Stimulated activated CD8-positive, alpha-beta memory T cell treated with anti-CD3 and anti-CD28 coated beads, Interleukin-4, amount 100 ng/mL, for 24 hours (primary cell): Measurements from ENCODE around the gene RAD23A.
"Not testable (repeated sequence)": the region's sequence is repeated elsewhere in the genome, so short reads cannot be mapped to it uniquely, and the experiment has no call there.

Source experiments
- DNase-seq: peaks from one replicate; pipeline ENCODE4 v3.0.0-alpha.2; 2020; ENCODE audit warnings: low read depth

RAD23A gene

DNA sequence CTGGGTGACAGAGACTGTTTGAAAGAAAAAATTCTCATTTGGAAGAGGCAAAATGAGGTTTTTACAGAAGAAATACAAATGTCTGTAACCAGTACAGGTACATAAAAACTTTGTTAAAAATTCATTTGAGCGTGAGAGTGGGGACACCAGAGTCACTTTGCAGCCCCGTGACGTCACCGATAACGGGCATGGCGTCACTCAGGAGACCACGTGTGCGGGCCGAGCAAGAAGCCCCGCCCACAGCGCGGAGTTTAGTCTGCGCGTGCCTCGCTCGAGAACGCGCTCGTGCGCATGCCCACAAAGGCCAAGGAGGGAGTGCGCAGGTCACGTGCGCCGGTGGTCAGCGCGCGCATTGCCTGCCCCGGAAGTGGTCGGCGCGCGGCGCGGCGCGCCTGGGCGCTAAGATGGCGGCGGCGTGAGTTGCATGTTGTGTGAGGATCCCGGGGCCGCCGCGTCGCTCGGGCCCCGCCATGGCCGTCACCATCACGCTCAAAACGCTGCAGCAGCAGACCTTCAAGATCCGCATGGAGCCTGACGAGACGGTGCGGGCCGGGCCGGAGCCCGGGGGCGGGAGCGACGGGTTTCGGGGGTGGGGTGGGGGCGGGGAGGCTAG lies at the start of gene RAD23A:
Gene RAD23A, plus strand, starts transcription at position 384 of the 613 bp plus-strand sequence. Its CDS starts 87 bp downstream, at position 471.
- peak; percentile 98 for DNase-seq

DNA sequence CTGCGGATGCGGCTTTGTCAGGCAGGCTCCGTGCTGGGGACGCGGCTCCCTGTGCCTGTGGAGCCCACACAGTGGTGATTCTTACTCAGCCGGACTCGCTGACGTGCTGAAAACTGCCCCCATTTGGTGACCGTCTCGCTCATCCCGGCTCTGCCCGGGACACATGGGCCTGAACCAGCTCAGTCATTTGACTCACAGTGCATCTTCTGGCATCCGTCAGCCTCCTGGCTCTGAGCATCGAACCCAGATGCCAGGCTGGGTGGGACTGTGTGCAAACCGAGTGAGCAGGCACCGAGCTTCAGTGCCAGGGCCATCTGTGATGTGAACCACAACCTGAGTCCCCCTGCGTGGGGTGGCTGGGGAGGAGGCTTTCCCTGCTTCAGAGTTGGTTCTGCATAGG lies 49.2 kb upstream of the RAD23A start:
- DNase-seq: no peak

DNA sequence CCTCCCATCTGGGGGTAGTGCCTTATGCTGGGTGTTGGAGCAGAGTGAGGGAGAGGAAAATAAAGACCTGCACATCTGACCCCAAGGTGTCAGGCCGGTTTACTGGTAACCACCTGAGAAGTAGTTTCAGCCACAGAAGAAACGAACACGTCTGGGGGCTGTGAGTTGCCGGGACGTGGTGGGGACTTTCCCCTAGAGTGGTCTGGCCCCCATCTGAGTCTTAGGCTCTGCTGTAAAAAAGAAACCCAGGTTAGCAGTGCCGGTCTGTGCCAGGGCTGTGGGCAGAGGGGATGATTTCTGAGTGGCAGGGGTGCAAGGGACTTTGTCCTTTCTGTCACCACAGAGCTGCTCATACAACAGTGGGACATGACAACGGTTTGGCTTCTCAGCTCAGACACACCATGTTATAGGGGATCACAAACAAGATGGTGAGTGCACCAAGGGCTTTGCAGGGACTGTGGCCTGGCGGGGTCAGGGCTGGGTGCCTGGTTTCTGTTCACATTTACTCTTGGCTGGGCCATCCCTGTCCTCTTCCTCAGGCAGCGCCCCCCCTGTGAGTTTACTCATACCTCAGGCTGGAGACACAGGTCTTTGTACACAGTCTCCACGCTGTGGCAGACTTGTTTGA lies 45.7 kb upstream of the RAD23A start:
- DNase-seq: no peak

DNA sequence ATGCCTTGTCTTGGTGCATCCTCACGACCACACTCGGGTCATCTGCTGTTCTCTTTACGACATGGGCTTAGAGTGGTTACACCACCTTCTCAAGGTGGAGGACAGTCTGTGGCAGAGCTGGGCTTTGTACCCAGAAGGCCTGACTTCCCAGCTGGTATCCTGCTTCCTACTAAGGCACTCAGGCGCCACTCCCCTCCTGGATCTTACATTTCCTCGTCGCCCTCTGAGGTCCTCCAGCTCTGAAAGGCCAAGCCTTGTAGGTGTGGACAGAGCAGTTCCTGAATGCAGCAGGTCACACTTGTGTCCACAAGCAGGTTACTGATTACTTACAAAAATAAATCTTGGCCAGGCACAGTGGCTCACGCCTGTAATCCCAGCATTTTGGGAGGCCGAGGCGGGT lies 38.5 kb upstream of the RAD23A start:
- DNase-seq: no peak

DNA sequence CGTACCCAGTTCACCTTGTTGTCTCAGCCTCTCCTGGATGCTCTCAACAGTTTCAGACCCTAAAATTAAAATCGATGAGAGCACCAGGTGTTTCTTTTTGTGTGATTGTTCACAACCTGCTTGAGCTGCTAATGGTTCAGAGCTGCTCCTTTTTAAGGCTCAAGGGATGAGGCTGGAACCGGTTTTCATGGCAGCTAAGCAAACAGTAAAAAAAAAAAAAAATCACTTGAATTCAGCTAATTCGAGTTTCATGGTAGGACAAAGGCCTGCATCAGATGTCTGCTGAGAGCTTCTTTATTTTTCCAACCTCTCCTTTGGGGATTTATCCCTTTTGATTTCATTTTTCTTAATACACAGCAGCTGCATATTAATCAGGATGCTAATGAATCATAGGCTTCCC lies 33.1 kb upstream of the RAD23A start:
- no peak for DNase-seq

DNA sequence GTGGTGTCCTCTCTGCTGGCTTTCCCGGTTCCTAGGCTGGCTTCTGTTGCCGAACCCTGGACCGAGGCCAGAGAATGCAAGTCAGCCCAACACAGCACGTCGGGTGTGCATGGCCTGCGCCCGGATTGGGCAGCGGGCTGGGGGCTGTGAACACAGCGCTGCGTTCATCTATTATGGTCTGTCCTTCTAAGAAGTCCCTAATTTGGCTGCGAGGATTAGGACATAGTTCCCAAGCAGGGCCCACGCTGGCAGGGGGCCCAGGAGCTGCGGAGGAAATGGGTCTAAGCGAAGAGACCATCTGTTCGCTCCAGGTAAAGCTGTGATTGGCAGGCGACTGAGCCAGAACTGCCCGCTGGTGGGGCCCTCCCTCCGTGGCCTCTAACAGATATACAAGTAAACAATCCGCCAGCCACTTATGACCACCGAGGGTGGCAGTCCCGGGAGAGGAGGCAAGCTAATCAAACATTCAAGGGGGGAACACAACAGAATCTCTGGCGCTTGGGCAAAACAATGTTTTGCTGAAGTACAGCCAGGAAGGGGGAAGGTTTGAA lies 32.6 kb upstream of the RAD23A start:
- no peak for DNase-seq

DNA sequence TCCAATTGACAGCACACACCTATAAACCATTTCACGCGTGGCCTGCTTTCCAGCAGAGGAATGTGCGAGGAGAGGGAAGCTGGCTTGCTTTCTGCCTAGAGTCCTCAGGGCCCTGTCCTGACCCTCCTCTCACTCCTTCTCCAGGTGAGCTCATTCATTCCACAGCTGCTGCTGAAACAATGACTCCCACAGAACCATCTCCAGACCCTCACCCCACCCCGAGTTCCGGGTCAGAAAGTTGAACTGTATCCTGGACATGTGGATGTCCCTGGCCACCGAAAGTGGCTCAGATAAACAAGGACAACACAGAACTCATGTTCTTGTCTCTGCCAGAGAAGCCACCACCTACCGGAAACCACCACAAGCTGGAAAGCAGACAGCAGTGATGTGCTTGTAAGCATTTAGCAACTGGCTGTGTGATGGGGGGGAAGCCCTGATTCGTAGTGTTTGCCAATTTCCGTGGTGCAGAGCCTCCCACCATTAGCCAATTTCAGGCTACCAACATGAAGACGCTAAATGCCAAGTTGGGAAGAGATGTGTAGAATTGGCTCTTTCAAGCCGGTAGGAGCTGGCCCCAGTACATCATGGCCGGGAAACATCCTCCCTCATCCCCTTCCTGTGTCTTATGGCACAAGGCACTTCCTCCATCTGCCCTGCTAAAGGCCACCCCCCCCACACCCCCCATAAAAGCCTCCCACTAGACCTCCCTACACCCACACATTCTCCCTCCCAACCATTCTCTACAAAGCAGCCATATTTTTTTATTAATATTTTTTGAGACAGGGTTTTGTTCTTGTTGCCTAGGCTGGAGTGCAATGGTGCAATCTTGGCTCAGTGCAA lies 31.6 kb upstream of the RAD23A start:
- DNase-seq: no peak

DNA sequence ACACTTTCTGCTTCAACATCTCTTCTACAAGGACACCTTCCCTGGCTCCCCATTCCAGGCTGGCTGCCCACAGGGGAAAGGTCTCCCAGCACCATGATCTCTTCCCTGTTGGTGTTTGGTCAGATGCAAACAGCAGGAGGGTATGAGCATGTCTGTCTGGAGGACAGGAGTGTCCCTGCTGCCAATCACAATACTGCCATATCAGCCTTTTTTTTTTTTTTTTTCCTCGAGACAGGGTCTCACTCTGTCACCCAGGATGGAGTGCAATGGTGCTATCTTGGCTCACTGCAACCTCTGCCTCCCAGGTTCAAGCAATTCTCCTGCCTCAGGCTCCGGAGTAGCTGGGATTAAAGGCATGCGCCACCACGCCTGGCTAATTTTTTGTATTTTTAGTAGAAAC lies 29.8 kb upstream of the RAD23A start:
- DNase-seq: not testable (repeated sequence)

DNA sequence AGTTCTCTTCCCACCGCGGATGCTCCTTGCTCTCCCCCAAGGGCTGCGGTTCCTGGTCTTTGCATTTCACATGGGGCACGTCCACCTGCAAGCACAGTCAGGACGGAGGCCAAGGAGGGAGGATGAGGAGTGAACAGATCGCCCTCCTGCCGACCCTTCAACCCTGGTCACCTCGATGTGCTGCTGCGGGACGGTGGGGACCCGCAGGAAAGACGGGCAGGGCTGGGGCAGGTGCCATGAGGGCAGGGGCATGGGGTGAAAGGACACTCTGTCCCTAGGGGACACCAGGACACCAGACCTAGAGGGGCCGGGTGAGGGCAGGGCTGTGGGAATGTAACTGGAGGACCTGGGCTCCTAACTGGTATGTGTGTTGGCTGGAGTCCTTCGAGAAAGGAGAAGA lies 27.4 kb upstream of the RAD23A start:
- no peak for DNase-seq

DNA sequence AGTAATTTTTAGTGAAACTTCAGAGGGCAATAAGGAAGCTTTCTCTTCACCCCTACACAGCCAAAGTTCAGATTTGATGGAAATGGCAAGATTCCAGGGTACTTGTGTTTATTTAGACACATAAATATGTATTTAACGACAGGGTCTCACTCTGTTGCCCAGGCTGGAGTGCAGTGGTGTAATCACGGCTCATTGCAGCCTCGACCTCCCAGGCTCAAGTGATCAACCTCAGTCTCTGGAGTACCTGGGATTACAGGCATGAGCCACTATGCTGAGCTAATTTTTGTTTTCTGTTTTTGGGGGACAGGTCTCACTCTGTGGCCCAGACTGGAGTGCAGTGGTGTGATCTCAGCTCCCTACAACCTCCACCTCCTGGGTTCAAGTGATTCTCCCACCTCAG lies 24.6 kb upstream of the RAD23A start:
- DNase-seq: no peak

DNA sequence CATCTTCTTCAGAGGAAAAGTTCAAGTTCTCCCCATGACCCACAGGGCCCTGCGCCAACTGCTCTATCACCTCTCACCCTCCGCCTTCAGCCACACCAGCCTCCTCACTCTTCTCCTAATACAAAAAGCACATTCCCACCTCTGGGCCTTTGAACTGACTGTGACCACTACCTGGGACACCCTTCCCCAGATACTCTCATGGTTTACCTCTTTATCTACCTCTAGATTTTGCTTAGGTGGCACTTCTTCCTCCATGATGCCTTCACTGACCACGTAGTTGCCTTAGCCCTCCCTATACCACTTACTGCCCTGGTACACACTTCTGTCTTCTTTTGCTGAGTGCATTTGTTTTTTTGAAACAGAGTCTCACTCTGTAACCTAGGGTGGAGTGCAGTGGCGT lies 22.7 kb upstream of the RAD23A start:
- DNase-seq: no peak

DNA sequence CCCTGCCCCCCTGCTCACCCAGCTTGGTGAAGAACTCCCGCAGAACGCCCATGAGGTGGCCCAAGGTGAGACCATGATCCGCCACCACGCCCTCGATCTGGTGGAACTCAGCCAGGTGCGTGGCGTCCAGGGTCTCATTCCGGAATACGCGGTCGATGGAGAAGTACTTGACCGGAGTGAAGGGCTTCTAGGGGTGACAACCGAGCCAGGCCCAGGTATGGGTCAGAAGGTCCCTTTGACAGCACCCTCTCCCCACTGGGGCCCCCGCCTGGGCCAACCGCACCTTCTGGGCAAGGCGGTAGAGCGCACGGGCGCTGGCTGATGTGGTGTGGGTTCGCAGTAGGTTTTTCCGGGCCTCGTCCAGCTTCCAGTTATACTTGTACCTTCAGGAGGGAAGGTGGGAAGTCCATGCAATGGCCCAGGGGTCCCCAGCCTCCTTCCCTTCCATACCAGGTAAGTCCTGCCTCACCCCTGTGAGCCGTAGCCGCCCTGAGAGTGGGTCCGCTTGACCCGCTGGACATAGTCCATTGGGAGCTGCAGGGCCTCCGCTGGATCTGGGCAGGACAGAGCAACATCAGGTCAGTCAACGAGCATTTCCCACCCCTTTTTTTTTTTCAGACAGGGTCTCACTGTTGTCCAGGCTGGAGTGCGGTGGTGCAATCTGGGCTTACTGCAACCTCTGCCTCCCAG lies 20.9 kb upstream of the RAD23A start:
- no peak for DNase-seq

DNA sequence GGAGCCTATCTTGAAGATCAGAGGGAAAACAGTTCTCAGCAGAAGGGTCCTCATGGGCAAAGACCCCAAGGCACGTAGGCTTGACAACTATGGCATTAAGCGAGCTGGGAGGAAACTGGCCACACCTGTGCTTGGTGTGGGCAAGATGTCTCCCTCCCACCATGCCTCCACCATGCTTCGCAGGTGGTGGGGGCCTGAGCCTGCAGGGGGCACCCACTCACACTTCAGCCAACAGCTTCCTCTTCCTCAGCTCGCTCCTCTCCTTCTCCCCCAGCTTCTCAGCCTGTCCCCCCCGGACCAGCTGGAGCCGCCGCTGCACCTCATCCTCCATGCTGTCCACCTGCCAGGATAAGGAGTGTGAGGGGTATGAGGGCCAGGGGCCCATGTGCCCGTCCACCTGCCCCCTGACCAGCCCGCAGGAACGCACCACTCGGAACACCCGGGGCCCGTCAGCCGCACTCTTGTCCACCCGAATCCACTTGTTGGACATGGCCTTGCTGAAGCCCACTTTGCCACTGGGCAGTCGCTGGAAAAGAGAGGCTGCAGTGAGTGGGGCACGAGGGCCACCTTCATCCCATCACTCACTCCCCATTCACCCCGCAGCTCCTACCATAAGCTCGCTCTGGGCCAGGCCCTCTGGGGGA lies 15.5 kb upstream of the RAD23A start:
- no peak for DNase-seq

DNA sequence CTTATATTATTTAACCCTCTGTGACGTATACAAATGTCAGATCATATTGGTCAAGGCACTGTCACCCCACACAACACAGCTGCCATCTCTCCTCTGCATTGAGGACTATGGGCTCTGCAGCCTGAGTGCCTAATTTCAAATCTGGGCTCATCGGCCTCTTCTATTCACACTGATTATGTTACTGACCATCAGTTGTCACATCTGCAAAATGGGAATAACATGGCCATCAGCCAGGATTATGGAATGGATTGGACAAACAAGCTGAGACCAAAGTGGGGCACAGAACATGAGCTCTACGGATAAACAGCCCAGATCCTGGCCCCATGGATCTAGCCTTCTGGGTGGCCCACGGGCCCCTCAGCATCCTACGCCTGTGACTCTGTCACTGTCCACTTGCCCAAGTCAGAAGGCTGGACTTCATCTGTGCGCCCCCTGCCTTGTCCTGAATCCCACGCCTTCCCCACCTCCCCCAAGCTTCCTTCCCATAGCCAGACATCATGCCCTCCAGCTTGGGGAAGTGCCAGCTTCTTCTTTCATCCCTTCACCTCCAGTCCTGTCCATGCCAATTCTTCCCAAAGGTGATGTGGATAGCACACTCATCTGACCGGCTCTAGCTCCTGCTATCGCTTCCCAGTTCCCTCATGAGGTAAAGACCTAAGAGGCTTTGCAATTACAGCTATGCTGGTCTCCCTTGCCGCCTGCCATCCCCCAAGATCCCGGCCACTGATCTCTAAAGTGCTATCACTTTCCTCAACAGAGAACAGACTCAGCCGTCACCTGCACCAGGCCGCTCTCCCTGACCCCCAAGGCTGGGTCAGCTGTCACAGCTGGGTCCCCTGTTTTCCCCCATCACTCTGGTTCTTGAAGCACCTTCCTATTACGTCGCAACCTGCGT lies 13.0 kb upstream of the RAD23A start:
- DNase-seq: no peak

DNA sequence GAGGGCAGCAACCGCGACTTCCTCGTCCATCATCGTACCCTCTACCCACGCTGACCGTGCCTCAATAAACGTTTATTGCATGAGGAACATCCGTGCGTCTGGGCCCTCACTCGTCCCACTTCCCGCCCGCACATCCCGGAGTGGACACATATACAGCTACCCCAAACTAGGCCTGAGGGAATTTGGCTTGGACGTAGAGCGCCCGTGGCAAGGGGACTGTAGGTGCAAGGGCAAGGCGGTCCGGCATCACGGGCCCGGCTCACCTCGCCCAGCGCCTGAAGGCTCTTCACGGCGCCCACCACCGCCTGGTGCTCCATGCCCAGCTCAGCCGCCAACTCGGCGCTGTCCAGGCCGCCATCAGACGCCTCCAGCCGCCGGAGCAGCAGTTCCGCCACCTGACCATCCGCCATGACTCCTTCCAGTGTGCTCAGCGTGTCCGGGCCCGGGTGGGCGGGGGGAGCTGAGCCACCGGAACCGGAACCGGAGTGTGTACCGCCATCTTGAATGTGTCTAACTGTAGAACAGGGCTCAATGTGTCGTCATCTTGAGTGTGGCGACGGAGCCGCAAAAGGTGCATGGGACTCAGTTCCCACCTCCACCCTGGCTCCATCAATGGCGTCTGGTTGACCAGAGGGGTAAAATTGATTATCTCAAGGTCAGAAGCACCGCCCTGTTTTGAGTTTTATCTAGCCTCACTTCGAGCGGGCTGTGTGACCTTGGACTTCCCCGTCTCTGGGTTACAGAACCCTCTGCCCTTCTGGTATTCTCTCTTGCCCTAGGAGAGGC lies 12.2 kb upstream of the RAD23A start, which contains the start of gene FARSA:
Gene FARSA, minus strand, starts transcription at position 425 of the 786 bp plus-strand sequence. Its CDS starts 15 bp downstream, at position 410.
- peak; percentile 86 for DNase-seq

DNA sequence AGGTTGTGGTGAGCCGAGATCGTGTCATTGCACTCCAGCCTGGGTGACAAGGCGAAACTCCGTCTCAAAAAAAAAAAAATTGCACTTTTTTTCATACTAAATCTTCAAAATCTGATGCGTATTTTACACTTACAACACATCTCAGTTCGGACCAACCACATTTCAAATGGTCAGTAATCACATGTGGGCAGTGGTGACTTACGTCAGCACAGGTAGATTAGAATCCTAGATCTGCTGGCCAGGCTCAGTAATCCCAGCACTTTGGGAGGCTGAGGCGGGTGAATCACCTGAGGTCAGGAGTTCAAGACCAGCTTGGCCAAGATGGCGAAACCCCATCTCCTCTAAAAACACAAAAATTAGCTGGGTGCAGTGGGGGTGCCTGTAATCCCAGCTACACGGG lies 10.6 kb upstream of the RAD23A start:
- no peak for DNase-seq

DNA sequence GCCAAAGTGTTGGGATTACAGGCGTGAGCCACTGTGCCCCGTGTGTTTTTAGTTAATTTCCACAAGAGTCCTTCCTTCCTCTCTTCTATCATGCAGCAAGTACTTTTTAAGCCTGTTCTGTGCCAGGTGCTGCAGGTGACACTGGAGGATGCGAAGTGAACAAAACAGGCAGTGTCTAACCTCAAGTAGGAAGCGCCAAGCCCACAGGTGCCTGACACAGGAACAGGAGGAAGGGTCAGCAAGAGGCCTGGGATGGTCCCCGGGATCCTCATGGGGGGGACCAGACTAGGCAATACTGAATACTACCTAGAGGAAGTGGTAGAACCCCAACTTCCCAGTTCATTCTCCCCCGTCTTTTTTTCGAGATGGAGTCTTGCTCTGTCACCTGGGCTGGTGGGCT lies 9.1 kb upstream of the RAD23A start:
- no peak for DNase-seq

DNA sequence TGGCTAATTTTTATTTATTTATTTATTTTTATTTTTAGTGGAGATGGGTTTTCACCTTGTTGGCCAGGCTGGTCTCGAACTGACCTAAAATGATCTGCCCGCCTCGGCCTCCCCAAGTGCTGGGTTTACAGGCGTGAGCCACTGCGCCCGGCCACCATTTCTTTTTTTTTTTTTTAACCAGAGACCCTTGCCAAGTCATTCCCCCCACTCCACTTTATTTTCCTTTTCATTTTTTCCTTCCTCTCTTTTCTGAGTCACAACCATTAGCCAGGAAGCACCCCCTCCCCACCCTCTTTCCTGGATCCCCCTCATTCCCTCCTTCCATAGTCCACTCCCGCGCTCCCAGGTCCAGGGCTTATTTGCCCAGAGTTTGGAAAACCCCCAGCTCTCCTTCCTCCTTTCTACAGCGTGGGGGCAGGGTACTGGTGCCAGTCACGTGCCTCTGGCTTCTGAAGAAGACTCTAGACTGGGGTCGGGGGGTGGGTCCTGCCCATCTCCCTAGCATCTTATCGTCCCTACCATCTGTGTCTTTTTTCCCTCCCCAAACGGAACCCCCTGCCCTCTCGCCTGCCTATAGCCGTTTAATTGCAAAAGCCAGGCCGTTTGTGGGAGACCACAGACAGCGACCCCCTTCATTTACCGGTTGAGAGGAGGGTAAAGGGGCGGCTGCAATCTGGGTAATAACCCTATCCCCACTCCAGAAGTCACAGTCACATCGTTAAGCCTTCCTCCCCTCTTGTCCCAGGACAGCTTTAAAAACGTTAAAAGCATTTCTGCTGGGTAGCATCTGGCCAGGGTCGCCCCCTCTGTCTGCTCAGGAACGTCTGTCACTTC lies 8.4 kb upstream of the RAD23A start:
- DNase-seq: no peak
